Ishikawa (cell line): ENCODE measurements around the gene MILR1.

Experiments used
- CEBPB ChIP-seq: IDR thresholded peaks from 2 replicates; pipeline ENCODE4 v1.6.1; 2012
- EP300 ChIP-seq: IDR thresholded peaks from 2 replicates; pipeline ENCODE4 v1.6.1; 2012; ENCODE audit warnings: borderline replicate concordance
- RAD21 ChIP-seq: IDR thresholded peaks from 2 replicates; pipeline ENCODE4 v1.6.1; 2012; ENCODE audit warnings: low read depth
- TAF1 ChIP-seq: IDR thresholded peaks from 2 replicates; pipeline ENCODE4 v1.6.1; 2012; ENCODE audit warnings: low read depth, mild to moderate bottlenecking
- USF1 ChIP-seq: IDR thresholded peaks from 2 replicates; pipeline ENCODE4 v1.6.1; 2012
- YY1 ChIP-seq: IDR thresholded peaks from 2 replicates; pipeline ENCODE4 v1.6.1; 2012; ENCODE audit warnings: low read depth
- TF ChIP-seq, protein P1 (sequence below): IDR thresholded peaks from 2 replicates; pipeline ENCODE4 v1.6.1; 2012
- TF ChIP-seq, protein P2 (sequence below): IDR thresholded peaks from 2 replicates; pipeline ENCODE4 v1.6.1; 2012; ENCODE audit warnings: low read depth, mild to moderate bottlenecking

GRCh38 chr17:64461788-64462187 lies 12.9 kb downstream of the MILR1 start:
- TF ChIP-seq, protein P1, sequence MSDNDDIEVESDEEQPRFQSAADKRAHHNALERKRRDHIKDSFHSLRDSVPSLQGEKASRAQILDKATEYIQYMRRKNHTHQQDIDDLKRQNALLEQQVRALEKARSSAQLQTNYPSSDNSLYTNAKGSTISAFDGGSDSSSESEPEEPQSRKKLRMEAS, result no peak
- TF ChIP-seq CEBPB, result no peak
- TF ChIP-seq, protein P2, sequence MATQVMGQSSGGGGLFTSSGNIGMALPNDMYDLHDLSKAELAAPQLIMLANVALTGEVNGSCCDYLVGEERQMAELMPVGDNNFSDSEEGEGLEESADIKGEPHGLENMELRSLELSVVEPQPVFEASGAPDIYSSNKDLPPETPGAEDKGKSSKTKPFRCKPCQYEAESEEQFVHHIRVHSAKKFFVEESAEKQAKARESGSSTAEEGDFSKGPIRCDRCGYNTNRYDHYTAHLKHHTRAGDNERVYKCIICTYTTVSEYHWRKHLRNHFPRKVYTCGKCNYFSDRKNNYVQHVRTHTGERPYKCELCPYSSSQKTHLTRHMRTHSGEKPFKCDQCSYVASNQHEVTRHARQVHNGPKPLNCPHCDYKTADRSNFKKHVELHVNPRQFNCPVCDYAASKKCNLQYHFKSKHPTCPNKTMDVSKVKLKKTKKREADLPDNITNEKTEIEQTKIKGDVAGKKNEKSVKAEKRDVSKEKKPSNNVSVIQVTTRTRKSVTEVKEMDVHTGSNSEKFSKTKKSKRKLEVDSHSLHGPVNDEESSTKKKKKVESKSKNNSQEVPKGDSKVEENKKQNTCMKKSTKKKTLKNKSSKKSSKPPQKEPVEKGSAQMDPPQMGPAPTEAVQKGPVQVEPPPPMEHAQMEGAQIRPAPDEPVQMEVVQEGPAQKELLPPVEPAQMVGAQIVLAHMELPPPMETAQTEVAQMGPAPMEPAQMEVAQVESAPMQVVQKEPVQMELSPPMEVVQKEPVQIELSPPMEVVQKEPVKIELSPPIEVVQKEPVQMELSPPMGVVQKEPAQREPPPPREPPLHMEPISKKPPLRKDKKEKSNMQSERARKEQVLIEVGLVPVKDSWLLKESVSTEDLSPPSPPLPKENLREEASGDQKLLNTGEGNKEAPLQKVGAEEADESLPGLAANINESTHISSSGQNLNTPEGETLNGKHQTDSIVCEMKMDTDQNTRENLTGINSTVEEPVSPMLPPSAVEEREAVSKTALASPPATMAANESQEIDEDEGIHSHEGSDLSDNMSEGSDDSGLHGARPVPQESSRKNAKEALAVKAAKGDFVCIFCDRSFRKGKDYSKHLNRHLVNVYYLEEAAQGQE, result no peak
- TF ChIP-seq RAD21, result no peak
- no peak for TF ChIP-seq EP300
- TF ChIP-seq USF1, result no peak
- TF ChIP-seq TAF1, result no peak
- TF ChIP-seq YY1, result no peak
